Measurements from ENCODE around the gene DYNLT1. TPM values are rescaled to one million over a fixed set of nuclear protein-coding genes. Genes with fewer than 3 reads are reported as not detected.
"Not testable (repeated sequence)": the region's sequence is repeated elsewhere in the genome, so short reads cannot be mapped to it uniquely, and the experiment has no call there.

The DYNLT1 gene
- total RNA-seq, 2 donors from 2014 or later = 117 to 157 TPM

DNA sequence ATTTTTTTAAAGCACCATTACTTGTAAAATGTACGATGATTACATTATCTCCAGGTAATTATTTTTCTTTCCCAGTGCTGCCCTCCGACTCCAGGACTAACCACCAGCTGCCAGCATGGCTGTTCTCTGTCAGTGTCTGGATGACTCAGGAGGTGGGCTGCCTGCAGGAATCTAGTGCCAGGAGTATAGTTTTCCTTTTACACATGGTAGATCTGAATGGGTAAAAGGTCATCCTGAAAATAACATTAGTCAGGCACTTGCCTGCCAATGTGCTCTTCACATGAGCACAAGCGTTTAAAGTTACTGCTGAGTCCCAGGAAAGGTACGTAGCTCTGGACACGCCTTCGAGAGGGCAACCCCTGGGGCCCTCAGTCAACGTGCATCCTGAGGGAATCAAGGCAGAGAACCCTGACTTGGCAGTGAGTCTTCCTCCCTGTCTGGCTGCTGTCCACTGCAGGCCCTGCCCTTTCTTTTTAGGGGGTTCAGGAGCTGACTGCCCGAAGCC is 2.4 kb downstream of the DYNLT1 start:
- H3K4me3 Mint-ChIP-seq = peak overlapping the region; percentile 98
- no peaks in the 10 kb centered on the region for H3K9me3 Mint-ChIP-seq
- H3K27ac Mint-ChIP-seq = peak overlapping the region; percentile 93 to 98
- peaks cover 46% of the 10 kb centered on the region for H3K36me3 Mint-ChIP-seq
- H3K27me3 Mint-ChIP-seq = no peaks in the 10 kb centered on the region
- DNase-seq (ENCODE audit: low spot score) (no peak), ATAC-seq (no peak)
- peaks cover 73 to 74% of the 10 kb centered on the region in 2 donors for H3K4me1 Mint-ChIP-seq (ENCODE audit: low read depth in 2 of 2)

DNA sequence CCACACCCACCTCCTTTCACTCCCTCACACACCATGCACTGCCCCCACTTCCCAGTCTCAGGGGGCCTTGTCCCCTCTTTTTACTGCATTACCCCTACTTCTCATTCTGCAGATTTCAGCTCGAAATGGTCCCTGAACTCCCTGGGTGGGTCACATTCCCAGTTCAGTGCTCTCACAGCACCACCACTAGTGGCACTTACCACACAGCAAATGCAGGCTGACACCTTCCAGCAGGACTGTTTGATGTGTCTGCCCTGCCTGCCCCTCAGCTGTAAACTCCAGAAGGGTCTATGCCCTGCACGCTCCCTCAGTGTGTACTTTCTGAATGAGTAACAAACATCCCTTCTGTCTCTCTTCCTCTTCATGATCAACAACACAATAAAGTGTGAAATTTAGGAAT is 4.0 kb downstream of the DYNLT1 start:
- H3K9me3 Mint-ChIP-seq = no peaks in the 10 kb centered on the region
- peak overlapping the region; percentile 93 to 98 for H3K27ac Mint-ChIP-seq
- ATAC-seq (no peak), DNase-seq (ENCODE audit: low spot score) (no peak)
- peak overlapping the region; percentile 84 for H3K4me3 Mint-ChIP-seq
- peaks cover 69 to 70% of the 10 kb centered on the region in 2 donors for H3K4me1 Mint-ChIP-seq (ENCODE audit: low read depth in 2 of 2)
- no peaks in the 10 kb centered on the region for H3K27me3 Mint-ChIP-seq
- peaks cover 56% of the 10 kb centered on the region for H3K36me3 Mint-ChIP-seq

DNA sequence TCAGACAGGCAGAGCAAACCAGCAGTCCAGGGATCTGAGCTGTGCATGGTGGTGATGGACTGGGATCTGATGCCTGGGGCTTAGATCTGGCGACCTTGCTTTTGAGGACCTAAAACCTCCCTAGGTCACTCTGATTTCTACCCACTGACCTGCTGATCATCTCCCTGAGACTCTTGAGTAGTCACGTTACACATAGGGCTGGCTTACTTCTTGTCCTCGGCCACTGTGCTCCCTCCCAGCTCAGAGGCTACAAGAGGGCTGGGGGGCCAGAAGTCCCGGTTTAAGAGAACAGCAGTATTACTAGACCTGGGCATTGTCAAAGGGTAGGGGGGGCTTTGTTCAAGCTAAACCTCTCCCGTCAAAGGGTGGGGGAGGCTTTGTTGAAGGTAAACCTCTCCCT is 5.5 kb downstream of the DYNLT1 start:
- no peak for DNase-seq (ENCODE audit: low spot score)
- peak overlapping the region; percentile 93 to 98 for H3K27ac Mint-ChIP-seq
- no peaks in the 10 kb centered on the region for H3K27me3 Mint-ChIP-seq
- no peak for ATAC-seq
- H3K4me1 Mint-ChIP-seq (ENCODE audit: low read depth in 2 of 2) = peaks cover 65 to 73% of the 10 kb centered on the region in 2 donors
- no peaks in the 10 kb centered on the region for H3K9me3 Mint-ChIP-seq
- peak overlapping the region; percentile 53 for H3K4me3 Mint-ChIP-seq
- H3K36me3 Mint-ChIP-seq = peaks cover 59% of the 10 kb centered on the region

DNA sequence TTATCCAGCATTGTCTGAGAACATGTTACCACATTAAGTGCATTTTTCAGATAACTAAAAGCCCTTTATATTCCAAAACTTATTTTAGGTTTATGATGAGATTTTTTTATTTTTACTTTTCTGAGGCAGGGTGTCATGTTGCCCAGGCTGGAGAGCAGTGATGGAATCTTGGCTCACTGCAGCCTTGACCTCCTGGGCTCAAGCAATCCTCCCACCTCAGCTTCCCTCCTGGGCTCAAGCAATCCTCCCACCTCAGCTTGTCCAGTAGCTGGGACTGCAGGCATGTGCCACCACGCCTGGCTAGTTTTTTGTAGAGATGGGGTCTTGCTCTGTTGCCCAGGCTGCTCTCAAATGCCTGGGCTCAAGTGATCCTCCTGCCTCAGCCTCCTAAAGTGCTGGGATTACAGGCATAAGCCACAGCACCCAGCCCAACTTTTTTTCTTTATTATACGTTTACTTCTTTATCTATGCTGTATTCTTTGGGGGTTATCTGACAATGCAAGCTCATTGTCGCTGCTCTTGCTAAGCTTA is 6.2 kb downstream of the DYNLT1 start:
- H3K4me1 Mint-ChIP-seq (ENCODE audit: low read depth in 2 of 2) = peaks cover 62 to 73% of the 10 kb centered on the region in 2 donors
- ATAC-seq (no peak), DNase-seq (ENCODE audit: low spot score) (no peak)
- peak overlapping the region; percentile 93 to 98 for H3K27ac Mint-ChIP-seq
- H3K36me3 Mint-ChIP-seq = peaks cover 55% of the 10 kb centered on the region
- peak overlapping the region; percentile 53 for H3K4me3 Mint-ChIP-seq
- H3K27me3 Mint-ChIP-seq = no peaks in the 10 kb centered on the region
- H3K9me3 Mint-ChIP-seq = no peaks in the 10 kb centered on the region

DNA sequence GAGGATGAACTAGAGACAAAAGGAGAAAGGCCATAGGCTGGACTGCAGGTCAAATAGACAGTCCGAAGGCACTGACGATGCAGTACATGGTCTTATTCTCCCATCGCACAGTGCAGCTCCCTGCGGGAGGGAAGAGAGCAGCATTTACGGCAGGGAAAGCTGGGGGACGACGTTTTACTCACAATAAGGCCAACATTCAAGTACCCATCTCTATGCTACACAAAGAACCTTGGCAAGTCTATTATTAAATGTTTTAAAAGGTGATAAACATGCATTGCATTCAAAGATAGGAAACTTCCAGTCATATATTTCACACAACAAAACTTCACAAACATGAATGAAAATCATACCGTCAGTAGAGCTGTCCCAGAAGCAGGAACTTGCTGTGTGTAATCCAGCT is 7.8 kb downstream of the DYNLT1 start:
- H3K36me3 Mint-ChIP-seq = peaks cover 47% of the 10 kb centered on the region
- H3K4me1 Mint-ChIP-seq (ENCODE audit: low read depth in 2 of 2) = peaks cover 54 to 66% of the 10 kb centered on the region in 2 donors
- DNase-seq (ENCODE audit: low spot score) = no peak
- H3K27me3 Mint-ChIP-seq = no peaks in the 10 kb centered on the region
- no peaks in the 10 kb centered on the region for H3K9me3 Mint-ChIP-seq
- peak overlapping the region; percentile 60 to 84 for H3K27ac Mint-ChIP-seq
- ATAC-seq = no peak
- H3K4me3 Mint-ChIP-seq = no peak overlapping the region

DNA sequence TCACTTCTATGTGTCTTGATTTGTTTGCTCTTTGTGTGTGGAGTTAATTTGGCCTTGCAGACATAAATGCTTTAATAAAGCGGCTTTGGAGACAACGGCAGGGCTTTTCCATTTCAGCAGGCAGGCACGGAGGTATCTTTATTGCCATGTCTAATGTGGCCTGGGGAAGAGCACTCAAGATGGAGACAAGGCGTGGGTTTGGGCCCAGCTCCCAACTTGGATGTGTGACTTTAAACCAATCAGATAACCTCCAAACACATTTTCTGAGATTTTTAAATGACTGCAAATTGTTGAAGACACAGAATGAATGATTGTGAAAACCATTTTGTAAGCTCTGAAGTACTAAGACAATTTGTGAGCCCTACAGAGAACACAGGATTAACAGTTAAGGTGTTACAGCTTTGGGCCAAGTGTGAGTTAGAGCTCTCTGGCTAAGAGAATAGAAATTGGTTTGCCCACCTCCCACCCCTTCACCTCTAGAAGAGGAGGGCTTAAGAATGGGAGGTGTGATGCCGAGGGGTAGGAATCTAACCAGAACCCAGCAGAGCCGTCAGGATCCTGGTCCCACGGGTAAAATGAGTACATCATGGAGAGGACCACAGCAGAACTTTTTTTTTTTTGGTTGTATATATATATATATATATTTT is 9.0 kb downstream of the DYNLT1 start:
- no peaks in the 10 kb centered on the region for H3K27me3 Mint-ChIP-seq
- ATAC-seq (no peak), DNase-seq (ENCODE audit: low spot score) (no peak)
- H3K4me3 Mint-ChIP-seq = no peak overlapping the region
- peak overlapping the region; percentile 60 to 84 for H3K27ac Mint-ChIP-seq
- peaks cover 53 to 64% of the 10 kb centered on the region in 2 donors for H3K4me1 Mint-ChIP-seq (ENCODE audit: low read depth in 2 of 2)
- H3K9me3 Mint-ChIP-seq = no peaks in the 10 kb centered on the region
- H3K36me3 Mint-ChIP-seq = peaks cover 46% of the 10 kb centered on the region

DNA sequence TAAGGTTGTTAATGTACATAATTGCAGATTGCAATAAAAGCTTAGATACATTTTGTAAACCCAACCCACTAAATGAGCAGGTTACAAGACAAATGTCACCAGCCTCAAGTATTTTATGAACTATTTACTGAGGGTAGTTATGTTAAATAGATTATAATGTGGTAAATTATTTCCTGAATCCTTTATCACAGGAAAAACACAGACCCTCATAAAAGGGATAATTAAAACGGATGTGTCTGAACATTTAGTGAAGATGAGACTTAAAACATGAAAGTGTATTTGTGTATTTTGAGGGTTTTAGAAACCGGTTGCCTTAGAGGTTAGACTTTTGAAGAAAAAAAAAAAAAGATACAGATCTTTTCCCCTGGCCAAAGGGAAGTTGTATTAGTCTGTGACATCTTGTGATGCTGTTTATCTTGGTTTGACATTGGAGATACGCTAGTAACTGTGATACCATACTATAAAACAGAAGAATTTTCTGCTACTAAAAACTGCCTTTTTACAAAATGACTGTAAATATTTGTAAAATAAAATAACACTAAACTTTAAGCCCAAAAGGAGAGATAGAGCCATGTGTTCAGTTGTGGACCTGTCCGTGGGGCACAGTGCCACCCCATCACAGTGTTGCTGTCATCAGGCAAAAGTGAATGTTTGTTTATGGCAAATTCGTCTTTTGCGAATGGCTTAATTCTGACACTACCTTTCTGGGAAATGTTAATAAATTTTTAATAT is 9.7 kb downstream of the DYNLT1 start:
- DNase-seq (ENCODE audit: low spot score) (no peak), ATAC-seq (no peak)
- Mint-ChIP-seq H3K36me3 (peaks cover 39% of the 10 kb centered on the region), H3K4me3 (no peak overlapping the region), H3K27ac (peak overlapping the region; percentile 60 to 84), H3K27me3 (no peaks in the 10 kb centered on the region), H3K9me3 (no peaks in the 10 kb centered on the region), H3K4me1 (ENCODE audit: low read depth in 2 of 2) (peaks cover 49 to 61% of the 10 kb centered on the region in 2 donors)

DNA sequence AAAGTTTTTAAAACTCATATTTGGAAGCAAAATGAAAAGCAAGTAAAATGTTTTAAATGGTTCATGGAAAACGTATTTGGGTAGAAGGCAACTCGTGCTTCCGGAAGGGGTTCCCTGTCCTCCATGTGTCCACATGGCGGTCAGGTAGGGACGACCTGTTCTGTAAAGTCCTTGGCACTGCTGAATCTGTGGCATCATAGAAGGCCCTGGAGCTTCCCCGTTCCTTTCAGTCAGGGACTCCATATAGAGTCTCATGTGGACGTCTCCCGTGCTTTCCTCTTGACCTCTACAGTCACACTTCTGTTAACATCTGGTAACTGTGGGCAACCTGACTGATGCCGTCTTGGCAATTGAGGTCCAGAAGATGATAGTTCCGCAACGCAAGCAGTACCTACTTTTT is 11.4 kb downstream of the DYNLT1 start:
- Mint-ChIP-seq H3K36me3 (peaks cover 32% of the 10 kb centered on the region), H3K9me3 (no peaks in the 10 kb centered on the region), H3K27ac (peak overlapping the region; percentile 60 to 84), H3K27me3 (no peaks in the 10 kb centered on the region), H3K4me3 (no peak overlapping the region), H3K4me1 (ENCODE audit: low read depth in 2 of 2) (peaks cover 46 to 55% of the 10 kb centered on the region in 2 donors)
- DNase-seq (ENCODE audit: low spot score) (no peak), ATAC-seq (no peak)

DNA sequence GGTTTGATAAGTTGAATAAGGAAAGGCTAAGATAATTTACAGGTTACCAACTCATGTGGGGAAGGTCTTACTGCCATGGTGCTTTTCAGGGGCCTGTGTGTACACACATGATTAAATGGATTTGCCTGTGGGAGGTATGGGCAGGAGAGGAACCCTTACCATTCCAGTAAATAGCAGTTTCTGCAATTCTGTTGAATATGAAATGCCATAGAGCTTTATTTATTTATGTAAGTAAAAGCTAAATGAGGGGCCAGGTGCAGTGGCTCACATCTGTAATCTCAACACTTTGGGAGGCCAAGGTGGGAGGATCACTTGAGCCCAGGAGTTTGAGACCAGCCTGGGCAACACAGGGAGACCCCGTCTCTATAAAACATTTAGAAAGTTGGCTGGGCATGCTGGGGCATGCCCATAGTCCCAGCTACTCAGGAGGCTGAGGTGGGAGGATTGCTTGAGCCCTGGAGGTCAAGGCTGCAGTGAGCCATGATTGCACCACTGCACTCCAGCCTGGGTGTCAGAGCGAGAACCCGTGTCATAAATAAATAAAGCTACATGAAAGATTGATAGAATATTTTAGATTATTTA is 11.9 kb downstream of the DYNLT1 start:
- not testable (repeated sequence) for H3K9me3 Mint-ChIP-seq; DNase-seq (ENCODE audit: low spot score); H3K27me3 Mint-ChIP-seq; H3K4me3 Mint-ChIP-seq; ATAC-seq
- peaks cover 50 to 55% of the 10 kb centered on the region in 2 donors for H3K4me1 Mint-ChIP-seq (ENCODE audit: low read depth in 2 of 2)
- H3K27ac Mint-ChIP-seq = peak overlapping the region; percentile 72 to 84
- H3K36me3 Mint-ChIP-seq = peaks cover 32% of the 10 kb centered on the region

DNA sequence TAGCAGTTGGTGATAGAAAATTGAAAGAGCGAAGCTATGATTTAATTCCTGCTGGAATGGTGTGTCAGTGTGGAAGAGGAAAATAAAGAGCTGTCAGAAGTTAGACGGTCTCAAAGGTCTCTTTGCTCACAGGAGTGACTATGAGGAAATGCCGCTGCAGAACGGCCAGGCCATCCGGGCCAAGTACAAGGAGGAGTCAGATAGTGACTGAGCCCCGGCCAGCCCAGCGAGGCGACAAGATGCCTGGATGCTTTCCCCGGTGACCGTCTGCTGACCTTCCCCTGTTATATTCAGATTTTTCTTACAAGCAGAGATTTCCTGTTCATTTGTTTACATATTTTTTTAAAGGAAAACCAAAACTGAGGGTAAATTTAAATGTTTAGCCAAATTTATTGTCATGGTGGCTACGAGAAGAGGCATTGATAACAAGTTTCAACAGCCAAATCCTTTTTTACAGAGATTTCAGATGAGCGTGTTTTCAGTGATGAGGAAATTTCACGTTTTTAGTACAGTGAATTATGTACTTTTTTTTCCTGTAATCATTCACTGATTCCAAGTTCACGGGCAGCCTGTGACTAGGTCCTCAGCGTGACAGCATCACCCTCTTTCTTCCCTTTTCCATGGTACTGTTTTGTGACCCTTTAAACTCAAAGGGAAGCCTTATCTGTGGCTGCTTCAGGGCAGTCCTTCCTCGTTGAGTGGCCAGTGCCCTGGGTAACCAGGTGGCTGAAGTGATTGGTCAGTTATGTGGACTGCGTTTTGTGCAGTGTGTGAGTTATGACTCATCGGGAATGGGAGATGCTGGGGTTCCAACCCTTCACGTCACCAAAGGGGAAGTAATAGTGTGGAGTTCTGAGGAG is 12.6 kb downstream of the DYNLT1 start:
- peaks cover 52 to 54% of the 10 kb centered on the region in 2 donors for H3K4me1 Mint-ChIP-seq (ENCODE audit: low read depth in 2 of 2)
- H3K9me3 Mint-ChIP-seq = no peaks in the 10 kb centered on the region
- no peak overlapping the region for H3K4me3 Mint-ChIP-seq
- DNase-seq (ENCODE audit: low spot score) = no peak
- H3K27me3 Mint-ChIP-seq = no peaks in the 10 kb centered on the region
- H3K36me3 Mint-ChIP-seq = peaks cover 30% of the 10 kb centered on the region
- peak overlapping the region; percentile 72 to 84 for H3K27ac Mint-ChIP-seq
- no peak for ATAC-seq

DNA sequence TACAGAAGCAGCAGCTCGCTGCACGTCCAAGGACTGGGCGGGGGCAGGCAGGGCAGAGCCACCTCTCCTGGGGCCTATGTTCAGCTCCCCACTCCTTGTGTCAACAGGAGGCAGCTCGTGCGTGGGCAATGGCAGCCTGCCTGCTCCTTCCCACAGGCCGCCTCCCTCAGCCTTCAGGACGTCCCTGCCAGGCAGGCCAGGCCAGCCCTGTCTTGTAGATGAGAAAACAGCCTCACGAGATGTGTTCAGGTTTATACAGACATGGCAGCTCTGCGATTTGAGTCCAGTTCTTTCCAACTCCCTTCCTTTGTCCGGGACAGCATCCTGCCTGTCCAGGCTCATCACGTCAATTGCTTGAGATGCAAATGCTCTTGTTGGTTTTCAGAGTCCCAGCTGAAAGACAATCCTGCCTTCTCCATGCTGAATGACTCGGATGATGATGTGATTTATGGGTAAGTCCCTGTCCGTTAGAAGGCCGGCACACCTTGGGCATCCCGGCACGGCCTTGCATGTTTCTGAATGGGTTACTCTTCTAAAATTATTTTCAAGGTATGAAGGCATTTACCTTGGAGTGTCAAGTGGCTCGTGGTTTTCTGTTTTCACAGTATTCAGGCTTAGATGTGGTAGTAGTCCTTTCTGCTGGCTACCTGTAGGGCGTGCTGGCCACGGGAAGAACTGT is 13.5 kb downstream of the DYNLT1 start:
- ATAC-seq (no peak), DNase-seq (ENCODE audit: low spot score) (no peak)
- no peaks in the 10 kb centered on the region for H3K27me3 Mint-ChIP-seq
- H3K4me1 Mint-ChIP-seq (ENCODE audit: low read depth in 2 of 2) = peaks cover 52 to 55% of the 10 kb centered on the region in 2 donors
- peaks cover 31% of the 10 kb centered on the region for H3K36me3 Mint-ChIP-seq
- H3K27ac Mint-ChIP-seq = peak overlapping the region; percentile 72 to 84
- H3K9me3 Mint-ChIP-seq = no peaks in the 10 kb centered on the region
- H3K4me3 Mint-ChIP-seq = no peak overlapping the region

DNA sequence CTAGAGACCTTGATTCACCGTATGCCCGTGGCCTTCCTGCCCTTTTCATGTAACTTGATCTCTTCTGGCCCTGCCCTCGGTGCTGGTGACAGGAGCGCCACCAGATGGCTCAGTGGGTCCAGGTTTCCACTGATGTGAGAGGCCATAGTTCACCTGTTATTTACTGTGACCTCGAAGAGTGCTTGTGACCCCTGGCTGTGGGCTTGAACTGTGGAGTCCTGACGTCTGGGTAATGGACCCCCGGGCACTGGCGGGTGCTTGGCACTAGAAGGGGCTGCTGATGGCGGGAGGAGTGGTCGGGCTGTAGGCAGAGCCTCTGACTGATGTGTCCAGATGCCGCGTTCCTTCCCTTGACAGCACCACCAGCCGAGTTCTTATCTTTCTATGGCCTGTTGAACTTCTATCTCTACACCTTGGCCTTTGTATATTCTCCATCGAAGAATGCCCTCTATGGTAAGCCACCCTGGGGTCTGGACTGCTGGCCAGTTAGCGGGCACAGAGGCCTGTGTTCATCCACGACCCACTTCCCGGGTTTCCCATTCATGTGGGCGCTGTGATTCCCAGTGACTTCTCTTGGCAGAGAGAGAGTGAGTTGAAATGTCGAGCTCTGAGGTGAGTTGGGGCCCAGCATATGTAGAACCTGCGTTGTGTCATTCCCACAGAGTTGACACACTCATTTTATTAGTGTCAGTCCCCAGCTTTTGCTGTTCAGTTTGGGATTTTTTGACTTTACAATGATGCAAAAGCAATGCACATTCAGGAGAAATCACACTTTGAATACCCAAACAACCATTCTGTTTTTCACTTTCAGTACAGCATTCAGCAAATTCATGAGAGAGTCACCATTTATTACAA is 14.9 kb downstream of the DYNLT1 start:
- peak in 1 of 2 donors; percentile 29 for ATAC-seq
- H3K27ac Mint-ChIP-seq = peak overlapping the region; percentile 85 to 87
- DNase-seq (ENCODE audit: low spot score) = no peak
- peak overlapping the region; percentile 19 for H3K4me3 Mint-ChIP-seq
- H3K4me1 Mint-ChIP-seq (ENCODE audit: low read depth in 2 of 2) = peaks cover 50 to 53% of the 10 kb centered on the region in 2 donors
- H3K9me3 Mint-ChIP-seq = no peaks in the 10 kb centered on the region
- H3K36me3 Mint-ChIP-seq = peaks cover 32% of the 10 kb centered on the region
- H3K27me3 Mint-ChIP-seq = no peaks in the 10 kb centered on the region
